Activated CD4-positive, alpha-beta memory T cell treated with anti-CD3 and anti-CD28 coated beads for 36 hours (primary cell): ENCODE results near the gene OR6J1. TPM values are rescaled to one million over a fixed set of nuclear protein-coding genes. Genes with fewer than 3 reads are reported as not detected.
A peak's percentile ranks its signal among the peaks of the same experiment; 100 is the strongest.

Experiments used
- CTCF ChIA-PET: fragments of 350-600 bp; sonication (Branson Sonifier 250); formaldehyde crosslinking; loops from one replicate; lab custom pipeline; 2021; ENCODE audit warnings: antibody characterized with exemption, inconsistent platforms; lab: Charles Lee
- POLR2A ChIA-PET: fragments of 350-600 bp; sonication (Branson Sonifier 250); formaldehyde crosslinking; loops from one replicate; lab custom pipeline; 2021; ENCODE audit warnings: antibody characterized with exemption; lab: Charles Lee
- DNase-seq: peaks from one replicate; pipeline ENCODE4 v3.0.0-alpha.2; 2020
- H3K27ac Mint-ChIP-seq: one replicate; pipeline ENCODE4 v1.8.0; 2021; ENCODE audit warnings: mixed read lengths
- H3K27me3 Mint-ChIP-seq: one replicate; pipeline ENCODE4 v1.8.0; 2021; ENCODE audit warnings: mixed read lengths
- H3K36me3 Mint-ChIP-seq: one replicate; pipeline ENCODE4 v1.8.0; 2021; ENCODE audit warnings: mixed read lengths
- H3K4me1 Mint-ChIP-seq: one replicate; pipeline ENCODE4 v1.8.0; 2021; ENCODE audit warnings: low read depth, mixed read lengths
- H3K4me3 Mint-ChIP-seq: one replicate; pipeline ENCODE4 v1.8.0; 2021; ENCODE audit warnings: mild to moderate bottlenecking, mixed read lengths
- H3K9me3 Mint-ChIP-seq: one replicate; pipeline ENCODE4 v1.8.0; 2021; ENCODE audit warnings: mixed read lengths
- intact Hi-C: fragments of 100-400 bp; cut with micrococcal nuclease; formaldehyde crosslinking; loops from one replicate; pipeline ENCODE4 v1.15.1; 2023
- total RNA-seq, 2 experiments: library from RNA; stranded (reverse); gene quantifications; one replicate each; pipeline ENCODE4 v1.2.3, GENCODE V29; 2021

The OR6J1 gene
- total RNA-seq, 2 experiments from 2014 or later, result not detected

DNA sequence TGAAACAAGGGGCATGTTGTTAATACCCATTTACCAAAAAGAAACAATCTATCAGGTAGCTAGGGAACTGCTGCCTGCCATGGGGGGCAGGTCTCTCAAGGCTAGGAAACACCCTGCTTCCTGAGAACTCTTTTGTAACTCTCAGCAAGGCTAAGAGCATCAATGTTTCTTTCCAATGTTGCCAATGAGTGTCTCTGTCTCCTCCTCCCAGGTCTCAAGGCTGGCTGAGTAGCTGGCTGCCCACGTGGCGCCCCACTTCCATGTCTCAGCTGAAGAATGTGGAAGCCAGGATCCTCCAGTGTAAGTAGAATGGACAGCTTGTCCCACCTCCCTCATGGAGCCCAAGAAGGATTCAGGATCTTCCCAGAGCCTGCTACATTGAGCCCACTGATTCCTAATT lies 42.7 kb downstream of the OR6J1 start:
- Mint-ChIP-seq H3K27me3 (no peaks in the 10 kb centered on the region), H3K27ac (no peak overlapping the region), H3K9me3 (no peaks in the 10 kb centered on the region), H3K4me3 (no peak overlapping the region), H3K4me1 (peaks cover 27% of the 10 kb centered on the region), H3K36me3 (peaks cover 24% of the 10 kb centered on the region)
- ChIA-PET CTCF (interaction anchor here (0.8 to 7.0 kb wide), 4 partner anchors 12 to 45 kb away, joined by 3 to 52 read pairs (median 27); partner anchors contain the start of gene DAD1), POLR2A (no interaction called here)
- intact Hi-C loops, result no loop called here
- DNase-seq, result no peak

DNA sequence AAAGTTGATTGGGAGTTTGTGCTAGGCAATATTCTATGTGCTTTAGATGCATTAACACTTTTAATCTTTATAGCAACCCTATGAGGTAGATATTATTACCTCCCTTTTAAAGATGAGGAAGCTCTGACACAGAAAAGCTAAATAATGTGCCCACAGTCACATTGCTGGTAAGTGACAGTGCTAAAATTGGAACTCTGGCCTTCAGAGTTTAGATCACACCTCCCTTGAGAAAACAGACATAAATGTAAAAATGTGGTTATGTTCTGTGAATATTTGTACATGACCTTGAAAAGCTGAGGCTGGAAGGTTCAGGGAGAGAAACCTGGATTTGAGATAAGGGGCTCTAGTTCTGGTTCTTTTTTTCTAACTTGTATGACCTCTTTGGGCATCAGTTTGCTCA lies 44.1 kb downstream of the OR6J1 start:
- ChIA-PET POLR2A (interaction anchor here (1.2 to 3.4 kb wide), 4 partner anchors 11 to 167 kb away, joined by 3 to 77 read pairs (median 5); partner anchors contain the start of genes DAD1 and OXA1L), CTCF (interaction anchor here (1.1 to 7.0 kb wide), 4 partner anchors 10 to 252 kb away, joined by 3 to 52 read pairs (median 34); partner anchors contain the start of gene DAD1)
- Mint-ChIP-seq H3K4me1 (peaks cover 27% of the 10 kb centered on the region), H3K36me3 (peaks cover 18% of the 10 kb centered on the region), H3K9me3 (no peaks in the 10 kb centered on the region), H3K27me3 (no peaks in the 10 kb centered on the region), H3K27ac (no peak overlapping the region), H3K4me3 (no peak overlapping the region)
- intact Hi-C loops, result no loop called here
- DNase-seq, result no peak

DNA sequence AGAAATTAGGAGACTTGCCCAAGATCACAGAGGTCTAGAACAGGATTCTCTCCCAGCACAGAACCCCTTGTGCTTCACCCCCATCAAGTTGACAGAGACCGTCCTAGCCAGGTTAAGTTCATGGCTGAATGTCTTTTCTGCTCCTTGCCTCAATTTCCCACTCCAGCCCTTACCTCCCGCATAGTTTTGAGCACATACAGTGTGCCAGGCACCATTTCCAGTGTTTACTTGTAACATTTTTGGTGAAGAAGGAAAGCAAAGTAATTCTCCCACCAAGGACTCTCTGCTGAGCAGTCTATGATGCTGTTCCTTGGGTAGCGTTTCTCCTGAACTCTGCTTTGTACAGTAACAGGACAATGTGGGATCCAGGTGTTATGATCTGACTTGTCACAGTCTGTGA lies 44.8 kb downstream of the OR6J1 start:
- H3K9me3 Mint-ChIP-seq, result no peaks in the 10 kb centered on the region
- ChIA-PET POLR2A (interaction anchor here (1.4 to 3.4 kb wide), 3 partner anchors 10 to 167 kb away, joined by 4 to 77 read pairs (median 6); partner anchors contain the start of genes DAD1 and OXA1L), CTCF (interaction anchor here (0.7 to 7.0 kb wide), 11 partner anchors 9 to 253 kb away, joined by 3 to 52 read pairs (median 5); partner anchors contain the start of genes DAD1, OR6J1 and OXA1L)
- peak overlapping the region; percentile 91 for H3K4me3 Mint-ChIP-seq
- peak overlapping the region; percentile 71 for H3K27ac Mint-ChIP-seq
- H3K27me3 Mint-ChIP-seq, result no peaks in the 10 kb centered on the region
- H3K36me3 Mint-ChIP-seq, result peaks cover 16% of the 10 kb centered on the region
- no peak for DNase-seq
- intact Hi-C loops, result loop anchor here (2.0 kb wide), 1 partner anchor 15 kb away; no protein-coding TSS in a partner anchor
- peaks cover 30% of the 10 kb centered on the region for H3K4me1 Mint-ChIP-seq

DNA sequence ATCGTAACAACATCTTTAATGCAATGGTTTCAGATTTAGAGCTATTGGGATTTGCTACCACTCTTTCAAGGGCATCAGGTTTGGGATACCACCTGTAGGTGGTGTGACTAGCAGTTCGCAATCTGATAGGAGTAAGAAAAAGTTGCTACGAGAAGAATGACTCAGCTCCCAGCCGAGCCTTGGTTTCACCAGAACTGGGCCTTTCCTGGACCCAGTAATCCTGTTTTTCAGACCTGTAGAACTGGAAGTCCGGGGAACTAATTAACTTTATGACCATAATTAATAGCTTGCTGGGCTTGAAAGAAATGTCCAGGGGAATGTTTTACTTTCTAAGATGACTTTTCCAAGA lies 45.3 kb downstream of the OR6J1 start:
- H3K4me1 Mint-ChIP-seq, result peaks cover 34% of the 10 kb centered on the region

DNA sequence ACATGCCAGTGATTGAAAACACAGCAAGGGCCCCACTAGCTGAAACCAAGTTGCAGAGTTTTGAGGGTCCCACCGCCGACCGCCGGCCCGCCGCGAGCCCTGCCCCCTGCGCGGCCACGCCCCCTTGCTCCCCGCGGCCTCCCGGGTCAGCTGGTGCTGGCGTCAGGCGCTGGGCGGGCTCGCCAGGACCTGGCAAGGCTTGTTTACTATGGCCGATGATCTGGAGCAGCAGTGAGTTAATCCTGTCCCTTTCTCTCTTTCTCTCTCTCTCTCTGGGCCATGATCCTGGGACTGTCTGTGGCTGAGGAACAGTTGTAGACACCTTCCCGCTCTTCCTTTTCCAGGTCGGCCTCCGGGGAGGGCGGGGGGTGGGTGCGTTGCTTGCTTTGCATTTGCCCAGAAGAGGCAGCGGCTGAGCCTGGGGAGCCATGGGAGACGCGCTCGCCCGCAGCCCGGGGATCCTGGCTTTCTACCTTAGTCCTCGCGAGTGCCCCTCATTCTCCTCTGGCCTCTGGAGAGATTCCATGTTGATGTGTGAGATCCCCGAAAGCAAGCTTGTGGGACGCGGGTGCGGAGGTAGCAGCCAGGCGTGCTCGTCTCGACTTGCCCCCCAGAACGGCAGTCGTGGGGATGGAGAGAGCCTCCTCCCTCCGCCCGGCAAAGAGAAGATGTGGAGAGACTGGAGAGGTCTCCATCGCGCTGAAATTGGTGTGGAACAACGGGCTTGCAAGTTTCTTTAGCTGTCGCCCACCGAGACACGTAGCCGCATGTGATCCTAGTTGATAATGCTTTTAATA lies 45.9 kb downstream of the OR6J1 start, which contains the start of gene ABHD4:
Gene ABHD4 (plus strand): TSS at position 202 of the 797 bp plus-strand sequence. CDS start 7 bp downstream, at position 209.
- intact Hi-C loops, result loop anchor here (1.0 to 2.0 kb wide), 2 partner anchors 9 to 13 kb away; partner anchors contain the start of gene DAD1
- Mint-ChIP-seq H3K4me3 (peak within 1 kb of the TSS; percentile 91), H3K9me3 (no peaks in the 10 kb centered on the region), H3K36me3 (peaks cover 11% of the 10 kb centered on the region), H3K27ac (peak within 1 kb of the TSS; percentile 71), H3K4me1 (peaks cover 34% of the 10 kb centered on the region), H3K27me3 (no peaks in the 10 kb centered on the region)
- peak; percentile 77 for DNase-seq
- ChIA-PET CTCF (interaction anchor here (0.7 to 7.0 kb wide), 15 partner anchors 8 to 409 kb away, joined by 3 to 52 read pairs (median 3); partner anchors contain the start of genes DAD1 and OR6J1), POLR2A (interaction anchor here (0.6 to 3.4 kb wide), 5 partner anchors 9 to 1184 kb away, joined by 3 to 77 read pairs (median 4); partner anchors contain the start of genes DAD1 and OXA1L)

More for the DNA sequence above, 45.3 kb downstream of the OR6J1 start:
- intact Hi-C loops, result loop anchor here (1.0 to 2.0 kb wide), 2 partner anchors 10 to 14 kb away; partner anchors contain the start of gene DAD1
- POLR2A ChIA-PET, result interaction anchor here (0.6 to 3.4 kb wide), 4 partner anchors 10 to 168 kb away, joined by 3 to 77 read pairs (median 5); partner anchors contain the start of genes DAD1 and OXA1L
- CTCF ChIA-PET, result interaction anchor here (0.7 to 7.0 kb wide), 14 partner anchors 9 to 301 kb away, joined by 3 to 52 read pairs (median 4); partner anchors contain the start of genes DAD1, OR6J1 and OXA1L
- no peaks in the 10 kb centered on the region for H3K27me3 Mint-ChIP-seq
- peak overlapping the region; percentile 91 for H3K4me3 Mint-ChIP-seq
- no peaks in the 10 kb centered on the region for H3K9me3 Mint-ChIP-seq
- H3K36me3 Mint-ChIP-seq, result peaks cover 14% of the 10 kb centered on the region
- peak; percentile 66 for DNase-seq
- H3K27ac Mint-ChIP-seq, result peak overlapping the region; percentile 71

DNA sequence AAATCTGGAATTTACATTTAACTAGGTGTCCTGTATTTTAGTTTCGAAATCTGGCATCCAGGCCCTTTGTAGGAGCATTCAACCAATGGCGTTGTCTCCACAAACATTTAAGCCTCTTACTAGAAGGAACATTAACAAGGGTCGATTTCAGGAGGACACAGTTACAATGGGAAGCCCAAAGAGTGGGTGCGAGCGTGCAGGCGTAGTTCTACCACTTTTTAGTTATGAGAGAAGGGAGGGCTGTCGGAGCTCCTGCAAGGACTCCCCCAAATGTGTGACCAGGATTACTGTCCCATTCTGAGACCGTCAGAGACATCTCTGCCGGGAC lies 46.4 kb downstream of the OR6J1 start:
- intact Hi-C loops, result loop anchor here (1.0 to 2.0 kb wide), 2 partner anchors 8 to 13 kb away; partner anchors contain the start of gene DAD1
- CTCF ChIA-PET, result interaction anchor here (0.7 to 7.0 kb wide), 10 partner anchors 8 to 409 kb away, joined by 3 to 52 read pairs (median 4); partner anchors contain the start of genes DAD1 and OR6J1
- peak; percentile 16 for DNase-seq
- Mint-ChIP-seq H3K36me3 (peaks cover 8% of the 10 kb centered on the region), H3K4me1 (peaks cover 34% of the 10 kb centered on the region), H3K4me3 (peak overlapping the region; percentile 91), H3K9me3 (no peaks in the 10 kb centered on the region), H3K27me3 (no peaks in the 10 kb centered on the region), H3K27ac (peak overlapping the region; percentile 7)
- POLR2A ChIA-PET, result interaction anchor here (3.4 kb wide), 1 partner anchor 9 kb away, joined by 77 read pairs; the partner anchor contains the start of gene DAD1

DNA sequence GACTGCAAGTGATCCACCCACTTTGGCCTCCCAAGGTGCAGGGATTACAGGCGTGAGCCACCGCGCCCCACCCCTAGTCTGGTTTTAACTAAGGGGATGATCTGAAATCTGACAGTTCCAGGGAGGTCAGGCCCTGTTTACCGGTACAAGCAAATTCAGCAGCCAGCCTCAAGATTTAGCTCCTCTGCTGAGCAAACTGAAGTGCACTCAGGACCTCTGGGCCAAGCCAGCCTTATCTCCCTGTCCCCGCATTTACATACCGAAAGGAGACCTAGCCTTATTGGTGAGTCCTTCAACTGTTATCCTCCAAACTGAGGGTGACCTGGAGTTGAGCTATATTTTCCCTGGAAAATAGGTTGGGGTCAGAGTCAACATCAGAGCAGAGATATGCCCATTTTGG lies 46.9 kb downstream of the OR6J1 start:
- Mint-ChIP-seq H3K9me3 (no peaks in the 10 kb centered on the region), H3K36me3 (peaks cover 4% of the 10 kb centered on the region), H3K27ac (no peak overlapping the region), H3K4me3 (peak overlapping the region; percentile 91), H3K4me1 (peaks cover 35% of the 10 kb centered on the region), H3K27me3 (no peaks in the 10 kb centered on the region)
- ChIA-PET POLR2A (interaction anchor here (3.4 kb wide), 1 partner anchor 8 kb away, joined by 77 read pairs; the partner anchor contains the start of gene DAD1), CTCF (interaction anchor here (0.8 to 7.0 kb wide), 7 partner anchors 7 to 410 kb away, joined by 3 to 52 read pairs (median 4); partner anchors contain the start of gene DAD1)
- no peak for DNase-seq
- intact Hi-C loops, result no loop called here

DNA sequence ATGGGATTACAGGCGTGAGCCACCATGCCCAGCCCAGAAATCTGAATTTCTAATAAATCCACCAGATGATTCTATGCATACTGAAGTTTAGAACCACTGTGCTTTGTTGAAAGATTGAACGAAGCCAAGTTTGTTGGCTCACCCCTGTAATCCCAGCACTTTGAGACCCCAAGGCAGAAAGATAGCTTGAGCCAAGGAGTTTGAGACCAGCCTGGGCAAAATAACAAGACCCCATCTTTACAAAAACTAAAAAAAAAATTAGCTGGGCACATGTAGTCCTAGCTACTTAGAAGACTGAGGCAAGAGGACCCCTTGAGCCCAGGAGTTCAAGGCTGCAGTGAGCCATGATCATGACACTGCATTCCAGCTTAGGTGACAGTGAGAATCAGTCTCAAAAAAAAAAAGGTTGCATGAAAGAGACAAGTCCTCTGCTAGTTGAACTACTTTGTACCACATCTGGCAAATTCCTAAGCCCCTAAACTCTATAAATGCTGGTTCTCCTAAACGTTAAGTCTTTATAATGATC lies 47.7 kb downstream of the OR6J1 start:
- Mint-ChIP-seq H3K9me3 (no peaks in the 10 kb centered on the region), H3K36me3 (no peaks in the 10 kb centered on the region), H3K4me1 (peaks cover 40% of the 10 kb centered on the region), H3K27ac (no peak overlapping the region), H3K27me3 (no peaks in the 10 kb centered on the region), H3K4me3 (no peak overlapping the region)
- ChIA-PET POLR2A (no interaction called here), CTCF (interaction anchor here (0.7 to 7.0 kb wide), 3 partner anchors 6 to 51 kb away, joined by 5 to 52 read pairs (median 7); partner anchors contain the start of gene DAD1)
- DNase-seq, result no peak
- intact Hi-C loops, result no loop called here

DNA sequence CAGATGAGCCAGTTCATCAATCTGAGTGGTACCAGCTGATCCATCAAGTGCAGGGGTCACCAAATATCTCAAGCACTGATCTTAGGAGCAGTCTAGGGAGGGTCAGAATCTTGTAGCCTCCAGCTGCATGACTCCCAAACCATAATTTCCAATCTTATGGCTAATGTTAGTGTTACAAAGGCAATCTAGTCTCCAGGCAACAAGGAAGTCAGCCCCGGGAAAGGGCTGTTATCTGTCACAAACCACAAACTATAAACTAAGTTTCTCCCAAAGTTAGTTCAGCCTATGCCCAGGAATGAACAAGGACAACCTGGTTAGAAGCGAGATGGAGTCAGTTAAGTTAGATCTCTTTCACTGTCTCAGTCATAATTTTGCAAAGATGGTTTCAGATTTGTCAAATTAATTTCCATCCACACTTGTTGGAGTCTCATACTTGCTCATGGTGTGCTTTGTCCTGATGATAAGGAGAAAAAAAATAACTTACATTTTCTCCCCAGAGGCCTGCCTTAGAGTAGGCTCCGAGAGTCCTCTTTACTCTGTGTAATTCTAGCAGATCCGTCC lies 49.9 kb downstream of the OR6J1 start:
- DNase-seq, result no peak
- peaks cover under 1% of the 10 kb centered on the region for H3K27me3 Mint-ChIP-seq
- ChIA-PET CTCF (interaction anchor here (0.8 to 1.5 kb wide), 5 partner anchors 10 to 742 kb away, joined by 3 to 10 read pairs (median 3); no protein-coding TSS in a partner anchor), POLR2A (interaction anchor here (0.7 kb wide), 1 partner anchor 24 kb away, joined by 3 read pairs; no protein-coding TSS in a partner anchor)
- peaks cover under 1% of the 10 kb centered on the region for H3K36me3 Mint-ChIP-seq
- H3K9me3 Mint-ChIP-seq, result no peaks in the 10 kb centered on the region
- H3K4me3 Mint-ChIP-seq, result no peak overlapping the region
- no peak overlapping the region for H3K27ac Mint-ChIP-seq
- H3K4me1 Mint-ChIP-seq, result peaks cover 40% of the 10 kb centered on the region
- intact Hi-C loops, result no loop called here

DNA sequence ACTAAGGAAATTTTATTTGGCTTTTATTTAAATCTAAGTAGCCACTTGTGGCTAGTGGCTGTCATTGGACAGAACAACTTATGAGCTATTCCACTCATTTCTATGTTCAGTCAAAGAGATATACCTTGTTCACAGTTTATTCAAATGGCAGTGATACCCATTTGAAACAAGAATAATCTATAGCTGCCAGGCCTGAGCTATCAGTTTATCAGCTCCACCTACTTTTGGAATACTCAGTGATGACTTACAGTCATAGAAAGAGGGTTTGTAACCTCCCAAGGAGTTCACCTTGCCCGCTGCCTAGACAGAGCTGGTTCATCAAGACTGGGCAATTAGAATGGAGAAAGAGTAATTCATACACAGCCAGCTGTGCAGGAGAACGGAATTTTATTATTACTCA lies 50.6 kb downstream of the OR6J1 start:
- ChIA-PET CTCF (interaction anchor here (1.1 to 1.4 kb wide), 2 partner anchors 9 to 23 kb away, joined by 3 to 9 read pairs; no protein-coding TSS in a partner anchor), POLR2A (interaction anchor here (0.7 kb wide), 1 partner anchor 24 kb away, joined by 3 read pairs; no protein-coding TSS in a partner anchor)
- intact Hi-C loops, result no loop called here

DNA sequence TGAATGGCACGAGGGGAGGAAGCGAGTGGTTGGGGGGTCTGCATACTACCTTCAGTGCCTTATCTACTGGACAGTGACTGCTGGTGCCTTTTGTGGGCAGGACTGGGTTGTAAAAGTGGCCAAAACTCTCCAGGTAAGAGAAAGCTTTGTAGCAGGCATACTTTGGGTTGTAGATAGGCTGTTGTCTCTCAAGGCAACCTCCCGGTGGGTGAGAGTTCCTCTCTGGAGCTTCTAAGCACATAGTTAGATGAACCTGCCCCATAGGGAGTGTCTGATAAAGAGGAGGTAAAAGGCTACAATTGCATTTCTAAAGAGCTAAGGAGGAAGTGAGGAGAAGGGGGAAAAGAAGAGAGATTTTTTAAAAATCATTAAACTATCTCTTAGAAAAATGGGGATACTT lies 51.0 kb downstream of the OR6J1 start:
- ChIA-PET CTCF (interaction anchor here (1.1 to 1.4 kb wide), 2 partner anchors 9 to 23 kb away, joined by 3 to 9 read pairs; no protein-coding TSS in a partner anchor), POLR2A (no interaction called here)
- Mint-ChIP-seq H3K36me3 (peaks cover 9% of the 10 kb centered on the region), H3K4me1 (peaks cover 36% of the 10 kb centered on the region), H3K27me3 (peaks cover 5% of the 10 kb centered on the region), H3K9me3 (no peaks in the 10 kb centered on the region), H3K27ac (no peak overlapping the region), H3K4me3 (no peak overlapping the region)
- intact Hi-C loops, result no loop called here
- no peak for DNase-seq

More for the DNA sequence above, 50.6 kb downstream of the OR6J1 start:
- no peak for DNase-seq
- Mint-ChIP-seq H3K4me3 (no peak overlapping the region), H3K9me3 (no peaks in the 10 kb centered on the region), H3K36me3 (peaks cover 7% of the 10 kb centered on the region), H3K27me3 (peaks cover 5% of the 10 kb centered on the region), H3K4me1 (peaks cover 39% of the 10 kb centered on the region), H3K27ac (no peak overlapping the region)
